Measurements from ENCODE around the gene KREMEN1.

The KREMEN1 gene

GRCh38 chr22:29207562-29208501 lies 135.0 kb downstream of the KREMEN1 start:
- DNase-seq (ENCODE audit: low spot score), result no peak

- DNase-seq (ENCODE audit: low spot score), result no peak
These were observed 135.6 kb downstream of the KREMEN1 start for GRCh38 chr22:29208502-29208862.

- peak; percentile 40 for DNase-seq (ENCODE audit: low spot score)
These were observed 136.2 kb downstream of the KREMEN1 start for GRCh38 chr22:29208879-29209623.

GRCh38 chr22:29209624-29209929 lies 136.7 kb downstream of the KREMEN1 start:
- DNase-seq (ENCODE audit: low spot score), result no peak

GRCh38 chr22:29211066-29211465 lies 138.2 kb downstream of the KREMEN1 start:
- DNase-seq (ENCODE audit: low spot score), result no peak

- no peak for DNase-seq (ENCODE audit: low spot score)
These were observed 138.6 kb downstream of the KREMEN1 start for GRCh38 chr22:29211466-29211865.

GRCh38 chr22:29212743-29213142 lies 139.9 kb downstream of the KREMEN1 start:
- peak; percentile 76 for DNase-seq (ENCODE audit: low spot score)

- DNase-seq (ENCODE audit: low spot score), result no peak
These were observed 140.7 kb downstream of the KREMEN1 start for GRCh38 chr22:29213493-29213892.

- DNase-seq (ENCODE audit: low spot score), result no peak
These were observed 141.4 kb downstream of the KREMEN1 start for GRCh38 chr22:29214232-29214631.

- no peak for DNase-seq (ENCODE audit: low spot score)
These were observed 142.4 kb downstream of the KREMEN1 start for GRCh38 chr22:29215012-29215860.

- no peak for DNase-seq (ENCODE audit: low spot score)
These were observed 143.4 kb downstream of the KREMEN1 start for GRCh38 chr22:29216011-29216872.

- peak; percentile 64 for DNase-seq (ENCODE audit: low spot score)
These were observed 144.2 kb downstream of the KREMEN1 start for GRCh38 chr22:29216873-29217666.
